ENCODE results near the gene NUP210L. TPM values are rescaled to one million over a fixed set of nuclear protein-coding genes. Genes with fewer than 3 reads are reported as not detected.

NUP210L gene
- total and polyA plus RNA-seq, 2 of the 13 experiments (the other 11 are each of a cell fraction or from before 2014, with no cell fraction given) = not detected

DNA sequence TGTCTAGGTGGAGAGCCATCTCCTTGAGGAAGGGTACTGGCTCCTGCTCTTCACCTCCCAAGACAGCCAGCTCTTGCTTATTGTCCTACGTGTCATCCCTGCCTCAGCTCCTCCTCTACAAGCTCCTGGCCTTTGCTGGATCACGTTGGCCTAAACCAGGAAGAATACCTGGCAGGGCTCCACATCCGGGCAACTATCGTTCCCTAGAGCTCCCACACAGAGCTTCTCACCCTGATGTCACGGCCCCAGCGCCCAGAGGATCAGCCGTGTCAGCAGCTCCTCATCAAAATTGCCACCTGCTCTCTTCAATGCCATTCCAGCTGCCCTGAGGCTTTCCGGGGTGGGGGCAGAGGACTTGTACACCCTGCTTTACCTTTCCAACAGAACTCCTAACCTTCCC is 38.9 kb upstream of the NUP210L start (continued):
- TF ChIP-seq, protein P1, sequence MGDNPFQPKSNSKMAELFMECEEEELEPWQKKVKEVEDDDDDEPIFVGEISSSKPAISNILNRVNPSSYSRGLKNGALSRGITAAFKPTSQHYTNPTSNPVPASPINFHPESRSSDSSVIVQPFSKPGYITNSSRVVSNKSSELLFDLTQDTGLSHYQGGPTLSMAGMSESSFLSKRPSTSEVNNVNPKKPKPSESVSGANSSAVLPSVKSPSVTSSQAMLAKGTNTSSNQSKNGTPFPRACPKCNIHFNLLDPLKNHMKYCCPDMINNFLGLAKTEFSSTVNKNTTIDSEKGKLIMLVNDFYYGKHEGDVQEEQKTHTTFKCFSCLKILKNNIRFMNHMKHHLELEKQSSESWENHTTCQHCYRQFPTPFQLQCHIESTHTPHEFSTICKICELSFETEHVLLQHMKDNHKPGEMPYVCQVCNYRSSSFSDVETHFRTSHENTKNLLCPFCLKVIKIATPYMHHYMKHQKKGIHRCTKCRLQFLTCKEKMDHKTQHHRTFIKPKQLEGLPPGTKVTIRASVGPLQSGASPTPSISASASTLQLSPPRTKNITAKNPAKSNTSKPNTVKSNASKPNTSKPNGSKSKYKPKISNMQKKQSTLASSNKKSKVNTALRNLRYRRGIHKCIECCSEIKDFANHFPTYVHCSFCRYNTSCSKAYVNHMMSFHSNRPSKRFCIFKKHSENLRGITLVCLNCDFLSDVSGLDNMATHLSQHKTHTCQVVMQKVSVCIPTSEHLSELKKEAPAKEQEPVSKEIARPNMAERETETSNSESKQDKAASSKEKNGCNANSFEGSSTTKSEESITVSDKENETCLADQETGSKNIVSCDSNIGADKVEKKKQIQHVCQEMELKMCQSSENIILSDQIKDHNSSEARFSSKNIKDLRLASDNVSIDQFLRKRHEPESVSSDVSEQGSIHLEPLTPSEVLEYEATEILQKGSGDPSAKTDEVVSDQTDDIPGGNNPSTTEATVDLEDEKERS (CRISPR knock-in tag; IDR thresholded peaks at IDR 0.05) = no peak
- TF ChIP-seq ZC3H13 (CRISPR knock-in tag; IDR thresholded peaks at IDR 0.05) (no peak), CREB1 (IDR thresholded peaks at IDR 0.05) (no peak), CREB1 (CRISPR knock-in tag; IDR thresholded peaks at IDR 0.05) (no peak), POLR2A (IDR thresholded peaks at IDR 0.05; ENCODE audit: insufficient read depth in 1 of 2, low read depth in 2 of 2, low read length in 2 of 2) (peak in 1 of 2 experiments; percentile 42; a peak in 1 of 4 replicates), THAP11 (CRISPR knock-in tag; IDR thresholded peaks at IDR 0.05) (no peak), ZBTB21 (CRISPR knock-in tag; IDR thresholded peaks at IDR 0.05) (no peak), IRF2 (CRISPR knock-in tag; IDR thresholded peaks at IDR 0.05) (no peak), ZNF510 (CRISPR knock-in tag; IDR thresholded peaks at IDR 0.05; ENCODE audit: low read depth) (no peak), SAP130 (CRISPR knock-in tag; IDR thresholded peaks at IDR 0.05; ENCODE audit: low read depth) (0 out of 2 replicates have a peak, but pooled peaks have one; percentile 20), ASH2L (IDR thresholded peaks at IDR 0.05; ENCODE audit: insufficient read length, low read depth, low read length) (no peak), SMC3 (IDR thresholded peaks at IDR 0.05; ENCODE audit: low read length) (no peak), ZNF724P (CRISPR knock-in tag; IDR thresholded peaks at IDR 0.05; ENCODE audit: borderline replicate concordance) (no peak), ZNF672 (CRISPR knock-in tag; IDR thresholded peaks at IDR 0.05) (no peak), SRSF1 (optimal IDR thresholded peaks at IDR 0.05; ENCODE audit: low read depth, low read length) (no peak), ZNF382 (CRISPR knock-in tag; IDR thresholded peaks at IDR 0.05; ENCODE audit: borderline replicate concordance) (no peak), SKI (IDR thresholded peaks at IDR 0.05; ENCODE audit: partially characterized antibody) (no peak), MZF1 (CRISPR knock-in tag; IDR thresholded peaks at IDR 0.05; ENCODE audit: borderline replicate concordance) (no peak), ZNF709 (CRISPR knock-in tag; IDR thresholded peaks at IDR 0.05) (no peak), ZNF790 (CRISPR knock-in tag; IDR thresholded peaks at IDR 0.05; ENCODE audit: borderline replicate concordance) (no peak), STAT5B (CRISPR knock-in tag; IDR thresholded peaks at IDR 0.05) (no peak), ZNF83 (CRISPR knock-in tag; IDR thresholded peaks at IDR 0.05; ENCODE audit: borderline replicate concordance) (no peak), ZNF329 (CRISPR knock-in tag; IDR thresholded peaks at IDR 0.05; ENCODE audit: low read depth) (no peak), ZNF460 (CRISPR knock-in tag; IDR thresholded peaks at IDR 0.05; ENCODE audit: borderline replicate concordance) (no peak), ZSCAN21 (CRISPR knock-in tag; IDR thresholded peaks at IDR 0.05; ENCODE audit: borderline replicate concordance) (no peak)
- TF ChIP-seq, protein P2, sequence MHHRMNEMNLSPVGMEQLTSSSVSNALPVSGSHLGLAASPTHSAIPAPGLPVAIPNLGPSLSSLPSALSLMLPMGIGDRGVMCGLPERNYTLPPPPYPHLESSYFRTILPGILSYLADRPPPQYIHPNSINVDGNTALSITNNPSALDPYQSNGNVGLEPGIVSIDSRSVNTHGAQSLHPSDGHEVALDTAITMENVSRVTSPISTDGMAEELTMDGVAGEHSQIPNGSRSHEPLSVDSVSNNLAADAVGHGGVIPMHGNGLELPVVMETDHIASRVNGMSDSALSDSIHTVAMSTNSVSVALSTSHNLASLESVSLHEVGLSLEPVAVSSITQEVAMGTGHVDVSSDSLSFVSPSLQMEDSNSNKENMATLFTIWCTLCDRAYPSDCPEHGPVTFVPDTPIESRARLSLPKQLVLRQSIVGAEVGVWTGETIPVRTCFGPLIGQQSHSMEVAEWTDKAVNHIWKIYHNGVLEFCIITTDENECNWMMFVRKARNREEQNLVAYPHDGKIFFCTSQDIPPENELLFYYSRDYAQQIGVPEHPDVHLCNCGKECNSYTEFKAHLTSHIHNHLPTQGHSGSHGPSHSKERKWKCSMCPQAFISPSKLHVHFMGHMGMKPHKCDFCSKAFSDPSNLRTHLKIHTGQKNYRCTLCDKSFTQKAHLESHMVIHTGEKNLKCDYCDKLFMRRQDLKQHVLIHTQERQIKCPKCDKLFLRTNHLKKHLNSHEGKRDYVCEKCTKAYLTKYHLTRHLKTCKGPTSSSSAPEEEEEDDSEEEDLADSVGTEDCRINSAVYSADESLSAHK (CRISPR knock-in tag; IDR thresholded peaks at IDR 0.05; ENCODE audit: borderline replicate concordance) = no peak
- TF ChIP-seq, protein P3, sequence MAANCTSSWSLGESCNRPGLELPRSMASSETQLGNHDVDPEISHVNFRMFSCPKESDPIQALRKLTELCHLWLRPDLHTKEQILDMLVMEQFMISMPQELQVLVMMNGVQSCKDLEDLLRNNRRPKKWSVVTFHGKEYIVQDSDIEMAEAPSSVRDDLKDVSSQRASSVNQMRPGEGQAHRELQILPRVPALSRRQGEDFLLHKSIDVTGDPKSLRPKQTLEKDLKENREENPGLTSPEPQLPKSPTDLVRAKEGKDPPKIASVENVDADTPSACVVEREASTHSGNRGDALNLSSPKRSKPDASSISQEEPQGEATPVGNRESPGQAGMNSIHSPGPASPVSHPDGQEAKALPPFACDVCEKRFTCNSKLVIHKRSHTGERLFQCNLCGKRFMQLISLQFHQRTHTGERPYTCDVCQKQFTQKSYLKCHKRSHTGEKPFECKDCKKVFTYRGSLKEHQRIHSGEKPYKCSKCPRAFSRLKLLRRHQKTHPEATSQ (CRISPR knock-in tag; IDR thresholded peaks at IDR 0.05; ENCODE audit: borderline replicate concordance) = no peak

Data from HepG2 (cell line).